WI38 (cell line): ENCODE results near the gene GAR1.

Source experiments
- H3K4me3 ChIP-seq: 2 replicates; pipeline ENCODE4 v1.5.1; 2011; ENCODE audit warnings: low read depth, mild to moderate bottlenecking, control low read depth, low read length
- CTCF ChIP-seq: IDR thresholded peaks from 2 replicates; pipeline ENCODE4 v1.5.1; 2012; ENCODE audit warnings: low read depth, mild to moderate bottlenecking, control low read depth, low read length

GAR1 gene

GRCh38 chr4:109801895-109802319 is 13.7 kb upstream of the GAR1 start, which contains the start of gene CFI:
Gene CFI, minus strand, starts transcription at chr4:109801999. Its CDS starts 28 bp downstream, at chr4:109801971.
- TF ChIP-seq CTCF: no peak
- H3K4me3 ChIP-seq: no peak within 1 kb of the TSS

DNA sequence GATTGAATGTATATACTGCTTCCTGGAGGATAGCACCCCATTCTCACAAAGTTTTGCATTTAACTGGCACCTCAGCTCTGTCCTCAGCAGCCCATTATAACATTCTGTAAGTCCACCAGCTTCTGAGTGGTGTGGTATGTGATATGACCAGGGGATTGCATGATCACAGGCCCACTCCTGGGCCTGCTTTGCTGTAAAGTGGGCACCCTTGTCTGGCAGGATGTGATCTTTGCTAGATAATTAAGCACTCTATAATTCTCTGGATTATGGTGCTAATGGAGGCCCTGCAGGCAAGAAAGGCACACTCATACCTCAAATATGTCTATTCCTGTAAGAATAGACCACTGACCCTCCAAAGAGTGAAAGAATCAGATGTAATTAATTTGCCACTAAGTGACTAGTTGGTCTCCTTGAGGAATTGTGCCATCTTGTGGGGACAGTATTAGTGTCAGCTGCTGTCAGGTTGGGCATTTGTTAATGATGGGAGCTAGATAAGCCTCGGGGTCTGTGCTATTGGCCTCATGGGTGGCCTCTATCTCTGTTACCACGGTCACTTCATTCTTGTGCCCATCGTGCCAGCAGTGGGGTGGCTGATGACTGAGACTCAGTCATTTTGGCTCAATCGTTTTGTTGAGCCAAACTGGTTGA is 11.5 kb upstream of the GAR1 start:
- no peak overlapping the region for H3K4me3 ChIP-seq
- TF ChIP-seq CTCF: no peak

DNA sequence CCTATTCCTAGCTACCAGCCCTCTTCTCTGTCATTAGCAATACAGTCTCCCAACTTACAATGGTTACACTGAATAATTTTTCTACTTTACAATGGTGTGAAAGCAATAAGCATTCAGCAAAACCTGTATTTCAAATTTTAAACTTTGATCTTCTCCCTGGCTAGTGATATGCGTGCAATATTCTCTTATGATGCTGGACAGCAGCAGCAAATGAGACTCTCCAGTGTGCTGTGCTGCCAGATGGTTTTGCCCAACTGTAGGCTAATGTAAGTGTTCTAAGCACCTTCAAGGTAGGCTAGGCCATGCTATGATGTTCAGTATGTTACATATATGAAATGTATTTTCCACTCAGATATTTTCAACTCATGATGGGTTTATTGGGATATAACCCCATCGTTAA is 5.9 kb upstream of the GAR1 start:
- H3K4me3 ChIP-seq: no peak overlapping the region
- no peak for TF ChIP-seq CTCF

DNA sequence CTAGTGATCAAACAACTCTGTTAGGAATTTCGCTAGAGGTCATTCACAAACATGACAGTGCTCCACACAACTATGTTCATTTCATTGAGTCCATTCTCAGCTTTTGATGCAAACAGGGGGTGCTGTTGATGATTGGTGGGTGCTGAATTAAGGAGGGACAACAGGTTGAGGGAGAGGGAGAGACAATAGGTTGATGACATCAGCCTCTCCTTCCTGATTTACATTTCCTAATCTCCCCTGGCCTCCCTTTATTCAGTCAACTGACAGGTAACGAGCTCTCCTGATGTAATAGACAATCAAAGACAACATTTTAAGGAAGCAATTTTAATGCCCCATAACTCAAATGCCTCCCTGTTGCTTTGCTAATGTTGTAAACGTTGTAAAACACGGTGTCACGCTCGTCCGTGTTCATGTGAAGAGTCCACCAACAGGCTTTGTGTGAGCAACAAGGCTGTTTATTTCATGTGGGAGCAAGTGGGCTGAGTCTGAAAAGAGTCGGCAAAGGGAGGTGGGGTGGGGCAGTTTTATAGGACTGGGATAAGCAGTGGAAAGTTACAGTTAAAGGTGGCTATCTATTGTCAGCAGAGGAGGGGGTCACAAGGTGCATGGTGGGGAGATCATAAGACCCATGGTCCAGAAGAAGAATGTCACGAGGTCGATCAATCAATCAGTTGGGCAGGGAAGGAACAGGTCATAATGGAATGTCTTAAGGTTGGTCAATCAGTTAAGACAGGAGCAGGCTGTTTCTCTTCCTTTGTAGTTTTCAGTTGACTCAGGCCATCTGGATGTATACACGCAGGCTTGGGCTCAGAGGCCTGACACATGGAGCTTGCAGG is 4.8 kb upstream of the GAR1 start:
- no peak for TF ChIP-seq CTCF
- H3K4me3 ChIP-seq: no peak overlapping the region

GRCh38 chr4:109811707-109812106 is 3.9 kb upstream of the GAR1 start:
- no peak for TF ChIP-seq CTCF
- H3K4me3 ChIP-seq: no peak overlapping the region

- no peak for TF ChIP-seq CTCF
- H3K4me3 ChIP-seq: peak overlapping the region; percentile 97
Observed at GRCh38 chr4:109816082-109816442, 500 bp downstream of the GAR1 start.

- H3K4me3 ChIP-seq: peak overlapping the region; percentile 97
- no peak for TF ChIP-seq CTCF
Observed at GRCh38 chr4:109816894-109817293, 1.3 kb downstream of the GAR1 start.
